GM12878 (cell line): ENCODE measurements around the gene UVRAG. TPM values are rescaled to one million over a fixed set of nuclear protein-coding genes. Genes with fewer than 3 reads are reported as not detected.

Source experiments
- ATAC-seq: fragments of 200-7000 bp; cut with Tn5 transposase; 3 replicates; pipeline ENCODE4 v1.9.1; 2020; ENCODE audit warnings: mild to moderate bottlenecking, moderate library complexity
- BruUV-seq: library from RNA; stranded (reverse); fragments of 400-500 nt; replicated peaks from 2 replicates; lab custom pipeline; 2021; lab: Mats Ljungman, UMichigan
- CTCF ChIA-PET: fragments of 300-600 bp; sonication (Branson Sonifier 250); formaldehyde crosslinking; extraction: SDS; loops from one replicate; lab custom pipeline; 2021; ENCODE audit warnings: inconsistent platforms; lab: Yijun Ruan, JAX
- POLR2A ChIA-PET: fragments of 350-600 bp; formaldehyde crosslinking; extraction: SDS; loops from one replicate; lab custom pipeline; 2021; ENCODE audit warnings: inconsistent platforms; lab: Charles Lee
- RAD21 ChIA-PET: fragments of 300-600 bp; sonication (Branson Sonifier 250); formaldehyde crosslinking; loops from one replicate; lab custom pipeline; 2023; ENCODE audit warnings: antibody characterized with exemption; ENCODE audit not compliant: unreplicated experiment; lab: Charles Lee
- SMC1A ChIA-PET: fragments of 300-600 bp; sonication (Branson Sonifier 250); formaldehyde crosslinking; loops from one replicate; lab custom pipeline; 2023; ENCODE audit not compliant: unreplicated experiment, uncharacterized antibody; lab: Charles Lee
- DNase-seq: peaks from one replicate; pipeline ENCODE4 v3.0.0-alpha.2; 2011; ENCODE audit warnings: low read depth, low spot score
- FAIRE-seq: peaks from 3 replicates; lab custom pipeline; 2011; peaks lifted over from hg19 to GRCh38; lab: Jason Lieb, UNC
- H2AFZ ChIP-seq: 2 replicates; pipeline ENCODE4 v1.6.0; 2011; ENCODE audit warnings: low read depth, low read length, control low read depth; ENCODE audit not compliant: control insufficient read depth
- H3K27ac ChIP-seq: 2 replicates; pipeline ENCODE4 v1.5.1; 2011; ENCODE audit warnings: control low read depth; ENCODE audit not compliant: control insufficient read depth, insufficient read depth
- H3K27me3 ChIP-seq, 2 experiments: replicated peaks in 1 of 2; 2 replicates each; pipeline versions ENCODE4 v1.6.0 to v1.6.1; 2011; ENCODE audit warnings: low read length in 1 of 2; ENCODE audit not compliant: control insufficient read depth in 2 of 2, insufficient read depth in 2 of 2
- H3K36me3 ChIP-seq, 2 experiments: 2 replicates each; pipeline ENCODE4 v1.5.1; 2011; ENCODE audit warnings: low read length in 1 of 2; ENCODE audit not compliant: control insufficient read depth in 2 of 2, insufficient read depth in 2 of 2
- H3K4me1 ChIP-seq: 2 replicates; pipeline ENCODE4 v1.6.1; 2011; ENCODE audit warnings: mild to moderate bottlenecking, low read length, moderate library complexity, mixed read lengths; ENCODE audit not compliant: control insufficient read depth, insufficient read depth
- H3K4me2 ChIP-seq: 2 replicates; pipeline ENCODE4 v1.6.0; 2011; ENCODE audit warnings: control low read depth; ENCODE audit not compliant: control insufficient read depth, insufficient read depth
- H3K4me3 ChIP-seq: fragments of 200-600 bp; sonication (generic); 2 replicates; pipeline ENCODE4 v1.5.1; 2016
- H3K79me2 ChIP-seq: 2 replicates; pipeline ENCODE4 v1.6.0; 2011; ENCODE audit warnings: low read length; ENCODE audit not compliant: control insufficient read depth, insufficient read depth
- H3K9ac ChIP-seq: 2 replicates; pipeline ENCODE4 v1.8.0; 2011; ENCODE audit warnings: low read length, control low read depth, mixed read lengths; ENCODE audit not compliant: control insufficient read depth, insufficient read depth
- H3K9me3 ChIP-seq: replicated peaks from 3 replicates; pipeline ENCODE4 v1.5.1; 2011; ENCODE audit warnings: mild to moderate bottlenecking, low read length; ENCODE audit not compliant: control insufficient read depth, insufficient read depth
- H4K20me1 ChIP-seq: 2 replicates; pipeline ENCODE4 v1.6.0; 2011; ENCODE audit not compliant: control insufficient read depth, insufficient read depth
- BACH1 ChIP-seq: fragments of 450-650 bp; IDR thresholded peaks from 2 replicates; pipeline ENCODE4 v1.6.1; 2017; ENCODE audit warnings: mild to moderate bottlenecking, borderline replicate concordance
- BMI1 ChIP-seq: fragments of 450-650 bp; IDR thresholded peaks from 2 replicates; pipeline ENCODE4 v1.6.1; 2016; ENCODE audit warnings: mild to moderate bottlenecking, moderate library complexity, borderline replicate concordance
- CEBPZ ChIP-seq: fragments of 150-350 bp; IDR thresholded peaks from 2 replicates; pipeline ENCODE4 v1.6.1; 2016; ENCODE audit warnings: low read depth, low read length
- HSF1 ChIP-seq: fragments of 150-350 bp; IDR thresholded peaks from 2 replicates; pipeline ENCODE4 v1.6.1; 2014; ENCODE audit warnings: mild to moderate bottlenecking, low read depth, low read length
- PAX8 ChIP-seq: fragments of 450-650 bp; IDR thresholded peaks from 2 replicates; pipeline ENCODE4 v1.6.1; 2017; ENCODE audit warnings: mild to moderate bottlenecking, moderate library complexity
- PML ChIP-seq: IDR thresholded peaks from 2 replicates; pipeline ENCODE4 v1.6.1; 2012; ENCODE audit warnings: low read length, inconsistent platforms
- POLR2AphosphoS2 ChIP-seq: IDR thresholded peaks from 2 replicates; pipeline ENCODE4 v1.6.1; 2011; ENCODE audit warnings: low read depth, mild to moderate bottlenecking, low read length, improper control_type of control experiment, moderate library complexity
- RUNX3 ChIP-seq: IDR thresholded peaks from 2 replicates; pipeline ENCODE4 v1.6.1; 2012; ENCODE audit warnings: low read length, inconsistent platforms
- SIN3A ChIP-seq: IDR thresholded peaks from 2 replicates; pipeline ENCODE4 v1.6.1; 2012; ENCODE audit warnings: low read depth, low read length, improper control_type of control experiment
- SMAD1 ChIP-seq: fragments of 450-650 bp; IDR thresholded peaks from 2 replicates; pipeline ENCODE4 v1.6.1; 2018; ENCODE audit warnings: mild to moderate bottlenecking, low read depth; ENCODE audit not compliant: partially characterized antibody
- STAT3 ChIP-seq: IDR thresholded peaks from 2 replicates; pipeline ENCODE4 v1.6.1; 2011; ENCODE audit warnings: low read depth, low read length, improper control_type of control experiment
- TCF7 ChIP-seq: IDR thresholded peaks from 2 replicates; pipeline ENCODE4 v1.6.1; 2014; ENCODE audit warnings: antibody characterized with exemption, borderline replicate concordance
- WGBS: methylation state at CpG from one replicate; pipeline ENCODE4 v1.1.6; 2016; ENCODE audit warnings: low lambda C conversion rate; ENCODE audit not compliant: insufficient replicate concordance, insufficient coverage; ENCODE audit errors: missing lambda C conversion rate; 5-methylcytosine and 5-hydroxymethylcytosine counted together
- in situ Hi-C: fragments of 300-500 bp; cut with MboI; formaldehyde crosslinking; loops from 9 replicates; pipeline ENCODE4 v1.14.3; 2018; ENCODE audit warnings: mixed read lengths
- intact Hi-C: fragments of 100-400 bp; cut with micrococcal nuclease; formaldehyde crosslinking; loops from one replicate; pipeline ENCODE4 v1.14.2; 2022; ENCODE audit not compliant: unreplicated experiment
- polyA plus RNA-seq, 11 experiments: library from polyadenylated mRNA; depleted of rRNA in 4 of 11; unstranded in 6 of 11; stranded (reverse) in 5 of 11; fragments of >200 nt; fragmentation: Nextera tagmentation in 4 of 11; fragmentation: Illumina TruSeq in 1 of 11; extraction: Ambion mirVana in 4 of 11; extraction: Trizol in 1 of 11; gene quantifications; 1 replicate in 1 of 11; 2 replicates in 10 of 11; pipeline versions ENCODE4 v1.2.1 to v1.2.3, GENCODE V29; 2011 to 2016; ENCODE audit warnings: inconsistent platforms in 2 of 11, missing spikeins in 2 of 11, low read depth in 1 of 11
- total RNA-seq, 4 experiments: library from RNA; depleted of rRNA in 3 of 4; stranded (reverse); fragments of >200 nt in 3 of 4; fragmentation: Illumina TruSeq in 1 of 4; extraction: Trizol in 1 of 4; gene quantifications; 2 replicates each; pipeline versions ENCODE4 v1.2.1 to v1.2.3, GENCODE V29; 2013 to 2021
- TF ChIP-seq, protein P1 (sequence below): fragments of 450-650 bp; IDR thresholded peaks from 2 replicates; pipeline ENCODE4 v1.6.1; 2016; ENCODE audit warnings: mild to moderate bottlenecking

Gene UVRAG
- total and polyA plus RNA-seq, 10 of the 15 experiments (the other 5 are each of a cell fraction or from before 2014, with no cell fraction given): 7.0 to 43.4 (median 37.0) TPM

- TF ChIP-seq SMAD1: no peak
- TF ChIP-seq SIN3A: no peak
- no peak for TF ChIP-seq HSF1
- TF ChIP-seq RUNX3: no peak
- no peak for TF ChIP-seq PML
- no peak for TF ChIP-seq BACH1
- TF ChIP-seq STAT3: no peak
Observed at GRCh38 chr11:76013526-76013925, 198.5 kb downstream of the UVRAG start (continued).

DNA sequence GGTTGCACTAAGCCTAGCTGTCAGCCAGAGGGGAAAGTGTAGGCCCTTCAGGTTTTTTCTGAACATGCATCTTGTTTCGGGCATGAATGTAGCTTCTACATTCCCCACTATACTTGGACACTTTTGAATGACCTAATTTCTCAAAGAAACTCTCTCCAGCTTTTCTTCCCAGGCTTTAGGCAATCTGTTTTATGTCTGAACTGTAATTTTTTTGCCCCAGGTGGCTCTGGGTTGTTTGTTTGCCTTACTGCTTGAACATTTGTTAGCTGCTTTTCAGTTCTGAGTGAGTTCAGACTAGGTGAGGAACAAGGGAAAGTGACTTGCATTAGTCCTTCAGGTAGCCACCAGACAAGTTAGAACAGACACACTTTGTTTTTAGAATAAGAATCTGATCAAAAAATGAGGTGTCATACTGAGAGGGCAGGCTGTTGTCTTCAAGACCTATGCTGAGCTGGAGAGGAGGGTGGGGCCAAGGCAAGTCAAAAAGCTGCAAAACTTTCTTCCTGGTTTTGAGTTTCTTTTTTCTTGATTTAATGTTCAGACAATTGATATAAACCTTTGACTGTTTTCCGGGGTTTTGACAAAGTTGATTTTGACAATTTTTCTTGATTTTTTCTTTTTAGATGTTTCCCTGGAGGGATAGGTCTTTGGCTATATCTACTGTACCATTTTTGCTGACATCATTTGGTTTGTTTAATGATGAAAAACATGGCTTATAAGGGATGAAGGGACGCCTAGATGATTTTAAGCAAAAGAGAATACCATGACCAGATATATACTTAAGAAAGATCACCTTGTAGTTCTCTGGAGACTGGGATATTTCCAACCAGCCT is 208.4 kb downstream of the UVRAG start:
- Histone ChIP-seq H3K4me1 (no peaks in the 10 kb centered on the region), H3K79me2 (no peaks in the 10 kb centered on the region), H3K4me2 (no peak overlapping the region; the same call in 1 of the 2 replicates), H3K4me3 (no peak overlapping the region), H3K9me3 (no peaks in the 10 kb centered on the region; the same call in 1 of the 3 replicates), H2AFZ (no peak overlapping the region), H3K36me3 (peaks cover 12 to 20% of the 10 kb centered on the region in 2 experiments), H3K27ac (no peak overlapping the region), H3K9ac (no peak overlapping the region), H3K27me3 (no peaks in the 10 kb centered on the region), H4K20me1 (no peaks in the 10 kb centered on the region)
- ChIA-PET CTCF (interaction anchor here (0.7 to 1.6 kb wide), 3 partner anchors 11 to 1067 kb away, joined by 3 to 5 read pairs (median 4); no protein-coding TSS in a partner anchor), POLR2A (interaction anchor here (1.5 kb wide), 1 partner anchor 75 kb away, joined by 3 read pairs; no protein-coding TSS in a partner anchor), SMC1A (interaction anchor here (1.6 to 3.1 kb wide), 2 partner anchors 11 to 126 kb away, joined by 4 to 8 read pairs; no protein-coding TSS in a partner anchor), RAD21 (no interaction called here)
- intact Hi-C loops (no loop called here), in situ Hi-C loops (no loop called here)
- 99% methylated on average over 3 of the region's 3 CpGs for WGBS
- DNase-seq (no peak), ATAC-seq (0 out of 3 replicates have a peak, but pooled peaks have one; percentile 23), FAIRE-seq (no peak)
- no TSS peak for BruUV-seq
- TF ChIP-seq POLR2AphosphoS2 (no peak), TCF7 (no peak), CEBPZ (no peak), BMI1 (no peak), PAX8 (no peak)
- TF ChIP-seq, protein P1, sequence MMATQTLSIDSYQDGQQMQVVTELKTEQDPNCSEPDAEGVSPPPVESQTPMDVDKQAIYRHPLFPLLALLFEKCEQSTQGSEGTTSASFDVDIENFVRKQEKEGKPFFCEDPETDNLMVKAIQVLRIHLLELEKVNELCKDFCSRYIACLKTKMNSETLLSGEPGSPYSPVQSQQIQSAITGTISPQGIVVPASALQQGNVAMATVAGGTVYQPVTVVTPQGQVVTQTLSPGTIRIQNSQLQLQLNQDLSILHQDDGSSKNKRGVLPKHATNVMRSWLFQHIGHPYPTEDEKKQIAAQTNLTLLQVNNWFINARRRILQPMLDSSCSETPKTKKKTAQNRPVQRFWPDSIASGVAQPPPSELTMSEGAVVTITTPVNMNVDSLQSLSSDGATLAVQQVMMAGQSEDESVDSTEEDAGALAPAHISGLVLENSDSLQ: no peak
